IMR-90 (cell line): ENCODE results near the gene DNAI7. TPM values are rescaled to one million over a fixed set of nuclear protein-coding genes. Genes with fewer than 3 reads are reported as not detected.

Experiments
- ATAC-seq: fragments of 200-7000 bp; cut with Tn5 transposase; 2 replicates; pipeline ENCODE4 v1.9.1; 2020; ENCODE audit warnings: low read depth, mild to moderate bottlenecking, moderate library complexity
- BruUV-seq: library from RNA; stranded (reverse); fragments of 400-500 nt; replicated peaks from 2 replicates; lab custom pipeline; 2021; lab: Mats Ljungman, UMichigan
- CTCF ChIA-PET: fragments of 300-600 bp; formaldehyde crosslinking; extraction: SDS; loops from one replicate; lab custom pipeline; 2021; ENCODE audit warnings: antibody characterized with exemption; lab: Yijun Ruan, JAX
- POLR2A ChIA-PET: fragments of 300-600 bp; sonication (Branson Sonifier 250); formaldehyde crosslinking; loops from one replicate; lab custom pipeline; 2022; ENCODE audit warnings: antibody characterized with exemption; ENCODE audit not compliant: unreplicated experiment; lab: Charles Lee
- DNase-seq: peaks from one replicate; pipeline ENCODE4 v3.0.0; 2013
- H2AFZ ChIP-seq: replicated peaks from 2 replicates; pipeline ENCODE3; 2013; ENCODE audit warnings: low read length, mild to moderate bottlenecking; ENCODE audit not compliant: poor library complexity
- H2AK5ac ChIP-seq: 2 replicates; pipeline ENCODE4 v1.6.1; 2013; ENCODE audit warnings: low read depth, low read length, inconsistent platforms
- H2AK9ac ChIP-seq: replicated peaks from 2 replicates; pipeline ENCODE3; 2013; ENCODE audit warnings: mild to moderate bottlenecking, low read depth, low read length, moderate library complexity; ENCODE audit not compliant: poor library complexity
- H2BK120ac ChIP-seq: 2 replicates; pipeline ENCODE4 v1.6.1; 2013; ENCODE audit warnings: low read depth, low read length, inconsistent platforms
- H2BK15ac ChIP-seq: 3 replicates; pipeline ENCODE4 v1.6.1; 2013; ENCODE audit warnings: low read depth, low read length, inconsistent platforms
- H2BK20ac ChIP-seq: 2 replicates; pipeline ENCODE4 v1.6.1; 2013; ENCODE audit warnings: low read depth, mild to moderate bottlenecking, inconsistent platforms, low read length, moderate library complexity
- H2BK5ac ChIP-seq: 2 replicates; pipeline ENCODE4 v1.6.1; 2013; ENCODE audit warnings: mild to moderate bottlenecking, low read depth, low read length, inconsistent platforms; ENCODE audit not compliant: poor library complexity, severe bottlenecking
- H3K14ac ChIP-seq: replicated peaks from 2 replicates; pipeline ENCODE4 v1.6.1; 2013; ENCODE audit warnings: low read depth, low read length, inconsistent platforms
- H3K18ac ChIP-seq: 2 replicates; pipeline ENCODE4 v1.6.1; 2013; ENCODE audit warnings: low read depth, low read length, control low read depth
- H3K23ac ChIP-seq: 2 replicates; pipeline ENCODE4 v1.6.1; 2013; ENCODE audit warnings: low read depth, low read length, inconsistent platforms
- H3K27ac ChIP-seq: 2 replicates; pipeline ENCODE4 v1.5.1; 2013; ENCODE audit warnings: mild to moderate bottlenecking, control low read depth, low read length; ENCODE audit not compliant: insufficient read depth
- H3K27me3 ChIP-seq: 2 replicates; pipeline ENCODE4 v1.6.1; 2013; ENCODE audit warnings: low read length; ENCODE audit not compliant: control insufficient read depth, insufficient read depth
- H3K36me3 ChIP-seq: 2 replicates; pipeline ENCODE4 v1.6.1; 2013; ENCODE audit warnings: low read length, mixed read lengths; ENCODE audit not compliant: control insufficient read depth, insufficient read depth
- H3K4ac ChIP-seq: 2 replicates; pipeline ENCODE4 v1.6.1; 2013; ENCODE audit warnings: low read depth, low read length, inconsistent platforms
- H3K4me1 ChIP-seq: 2 replicates; pipeline ENCODE4 v1.6.1; 2013; ENCODE audit warnings: low read length, mixed read lengths; ENCODE audit not compliant: control insufficient read depth, insufficient read depth
- H3K4me2 ChIP-seq: 2 replicates; pipeline ENCODE4 v1.6.1; 2013; ENCODE audit warnings: low read depth, mild to moderate bottlenecking, control low read depth, low read length, moderate library complexity
- H3K4me3 ChIP-seq: 2 replicates; pipeline ENCODE4 v1.5.1; 2013; ENCODE audit warnings: low read depth, mild to moderate bottlenecking, control low read depth, low read length, moderate library complexity; ENCODE audit not compliant: insufficient read depth
- H3K56ac ChIP-seq: 2 replicates; pipeline ENCODE4 v1.6.1; 2013; ENCODE audit warnings: low read length, inconsistent platforms; ENCODE audit not compliant: insufficient read depth; ENCODE audit errors: extremely low read depth
- H3K79me1 ChIP-seq, 2 experiments: 2 replicates each; pipeline ENCODE4 v1.6.1; 2013; ENCODE audit warnings: low read length in 2 of 2, inconsistent platforms in 1 of 2, low read depth in 1 of 2
- H3K9ac ChIP-seq: 2 replicates; pipeline ENCODE4 v1.6.1; 2013; ENCODE audit warnings: low read depth, low read length, control low read depth
- H3K9me1 ChIP-seq: 2 replicates; pipeline ENCODE4 v1.6.1; 2013; ENCODE audit warnings: low read length, inconsistent platforms; ENCODE audit not compliant: insufficient read depth
- H3K9me3 ChIP-seq: 2 replicates; pipeline ENCODE4 v1.6.1; 2013; ENCODE audit warnings: low read length; ENCODE audit not compliant: control insufficient read depth, insufficient read depth
- H4K20me1 ChIP-seq: 2 replicates; pipeline ENCODE4 v1.6.1; 2013; ENCODE audit warnings: low read length, inconsistent platforms; ENCODE audit not compliant: insufficient read depth
- H4K5ac ChIP-seq: 2 replicates; pipeline ENCODE4 v1.6.1; 2013; ENCODE audit warnings: mild to moderate bottlenecking, low read depth, low read length, control low read depth
- H4K8ac ChIP-seq, 2 experiments: 2 replicates each; pipeline ENCODE4 v1.6.1; 2013; ENCODE audit warnings: low read depth in 2 of 2, low read length in 2 of 2, control low read depth in 1 of 2, inconsistent platforms in 1 of 2
- H4K91ac ChIP-seq: 2 replicates; pipeline ENCODE4 v1.6.1; 2013; ENCODE audit warnings: low read depth, low read length, inconsistent platforms; ENCODE audit not compliant: insufficient read depth
- BHLHE40 ChIP-seq: fragments of 150-350 bp; IDR thresholded peaks from 2 replicates; pipeline ENCODE4 v1.6.1; 2016; ENCODE audit warnings: mild to moderate bottlenecking, low read depth, low read length
- CEBPB ChIP-seq: IDR thresholded peaks from 2 replicates; pipeline ENCODE4 v1.6.1; 2012; ENCODE audit warnings: low read depth, low read length, improper control_type of control experiment
- CTCF ChIP-seq: conservative IDR thresholded peaks from 2 replicates; pipeline ENCODE4 v1.5.1; 2012; ENCODE audit warnings: mild to moderate bottlenecking, low read depth, low read length, improper control_type of control experiment
- MXI1 ChIP-seq: IDR thresholded peaks from 2 replicates; pipeline ENCODE4 v1.6.1; 2012; ENCODE audit warnings: low read depth, mild to moderate bottlenecking, low read length, moderate library complexity, borderline replicate concordance
- RAD21 ChIP-seq: IDR thresholded peaks from 2 replicates; pipeline ENCODE4 v1.6.1; 2012; ENCODE audit warnings: low read length, improper control_type of control experiment
- RFX5 ChIP-seq: IDR thresholded peaks from 2 replicates; pipeline ENCODE4 v1.8.0; 2012; ENCODE audit warnings: low read depth, mild to moderate bottlenecking, low read length, moderate library complexity
- SMC3 ChIP-seq: fragments of 150-350 bp; IDR thresholded peaks from 2 replicates; pipeline ENCODE4 v1.6.1; 2016; ENCODE audit warnings: low read depth, mild to moderate bottlenecking, antibody characterized with exemption, low read length, moderate library complexity
- USF2 ChIP-seq: fragments of 150-350 bp; IDR thresholded peaks from 2 replicates; pipeline ENCODE4 v1.6.1; 2017; ENCODE audit warnings: mild to moderate bottlenecking, antibody characterized with exemption, low read length, low read depth
- WGBS, 2 experiments: methylation state at CpG; one replicate each; pipeline versions ENCODE4 v1.1.5 to v1.1.7; 2013; ENCODE audit warnings: missing lambda C conversion rate in 2 of 2; ENCODE audit not compliant: insufficient read length in 1 of 2; ENCODE audit errors: extremely low coverage in 2 of 2; 5-methylcytosine and 5-hydroxymethylcytosine counted together
- dilution Hi-C: fragments of 300-500 bp; cut with HindIII; formaldehyde crosslinking; loops from one replicate; pipeline ENCODE4 v1.14.3; 2018; ENCODE audit warnings: low sequenced_read_pairs; ENCODE audit not compliant: unreplicated experiment
- in situ Hi-C: fragments of 300-500 bp; cut with MboI; formaldehyde crosslinking; loops from 3 replicates; pipeline ENCODE4 v1.14.3; 2019; ENCODE audit warnings: low sequenced_read_pairs, inconsistent platforms, mixed read lengths
- intact Hi-C: fragments of 100-400 bp; cut with micrococcal nuclease; formaldehyde crosslinking; loops from 2 replicates; pipeline ENCODE4 v1.10.0; 2022
- polyA plus RNA-seq, 3 experiments: library from polyadenylated mRNA; depleted of rRNA; stranded (reverse); fragments of >200 nt; gene quantifications; 2 replicates each; pipeline ENCODE4 v1.2.3, GENCODE V29; 2012; ENCODE audit warnings: low replicate concordance in 1 of 3
- total RNA-seq: library from RNA; depleted of rRNA; stranded (reverse); fragments of >200 nt; gene quantifications from 2 replicates; pipeline ENCODE4 v1.2.3, GENCODE V29; 2012

DNAI7 gene
- total and polyA plus RNA-seq, 2 of the 4 experiments (the other 2 are of a cell fraction), result under 0.01 to 0.07 TPM

- TF ChIP-seq SMC3, result no peak
- TF ChIP-seq RAD21, result no peak
- no peak for TF ChIP-seq CTCF
- no peak for TF ChIP-seq MXI1
- no peak for TF ChIP-seq CEBPB
- TF ChIP-seq USF2, result no peak
- TF ChIP-seq BHLHE40, result no peak
- no peak for TF ChIP-seq RFX5
- Histone ChIP-seq H3K18ac (peak overlapping the region; percentile 57; the same call in 1 of the 2 replicates), H2BK120ac (peak overlapping the region; percentile 75), H3K36me3 (no peaks in the 10 kb centered on the region), H4K91ac (peak overlapping the region; percentile 84), H3K9me3 (no peaks in the 10 kb centered on the region), H3K14ac (peak overlapping the region; percentile 81; the same call in 1 of the 2 replicates), H2AFZ (no peak overlapping the region), H3K79me1 (no peaks in the 10 kb centered on the region), H3K56ac (peak overlapping the region; percentile 22; the same call in 1 of the 2 replicates), H2BK5ac (peak overlapping the region; percentile 64), H3K4me3 (no peak overlapping the region), H3K4me1 (peaks cover 3% of the 10 kb centered on the region), H3K9me1 (peaks cover 3% of the 10 kb centered on the region; the same call in 1 of the 2 replicates), H3K27ac (no peak overlapping the region), H2BK20ac (peak overlapping the region; percentile 84), H4K5ac (peak overlapping the region; percentile 44; the same call in 1 of the 2 replicates), H2AK5ac (peak overlapping the region; percentile 66; the same call in 1 of the 2 replicates), H2BK15ac (peak overlapping the region; percentile 74; the same call in 1 of the 3 replicates), H4K8ac (peak overlapping the region in 1 of 2 experiments; percentile 39; a peak in 2 of 4 replicates), H3K9ac (no peak overlapping the region), H4K20me1 (no peaks in the 10 kb centered on the region), H3K23ac (0 out of 2 replicates have a peak overlapping the region, but pooled peaks have one; percentile 37), H2AK9ac (no peak overlapping the region), H3K4ac (peak overlapping the region; percentile 53), H3K4me2 (peak overlapping the region; percentile 29; the same call in 1 of the 2 replicates), H3K27me3 (no peaks in the 10 kb centered on the region)
- ChIA-PET CTCF (no interaction called here), POLR2A (no interaction called here)
- BruUV-seq, result no TSS peak
- 87% methylated on average over 3 of the region's 3 CpGs; no CpG with 5 or more reads in 1 of the 2 experiments for WGBS, 2 experiments
- intact Hi-C loops, result no loop called here
- dilution Hi-C loops, result no loop called here
- peak; percentile 8 for DNase-seq
- ATAC-seq, result no peak
- in situ Hi-C loops, result no loop called here
These were observed 8.1 kb downstream of the DNAI7 start for GRCh38 chr12:25186788-25187402.
